HepG2 (cell line): ENCODE measurements around the gene ERBB4. TPM values are rescaled to one million over a fixed set of nuclear protein-coding genes. Genes with fewer than 3 reads are reported as not detected.

Experiments used
- ATAC-seq: fragments of 200-7000 bp; cut with Tn5 transposase; 3 replicates; pipeline ENCODE4 v1.9.1; 2020; ENCODE audit warnings: mild to moderate bottlenecking, moderate library complexity
- BruUV-seq: library from RNA; stranded (reverse); fragments of 400-500 nt; replicated peaks from 2 replicates; lab custom pipeline; 2021; lab: Mats Ljungman, UMichigan
- CTCF ChIA-PET: fragments of 300-600 bp; formaldehyde crosslinking; extraction: SDS; loops from one replicate; lab custom pipeline; 2021; ENCODE audit warnings: low total read pairs, inconsistent platforms, low intra/inter-chr PET ratio; lab: Yijun Ruan, JAX
- POLR2A ChIA-PET: fragments of 350-600 bp; sonication (Branson Sonifier 250); formaldehyde crosslinking; loops from one replicate; lab custom pipeline; 2020; ENCODE audit warnings: antibody characterized with exemption, inconsistent platforms; lab: Yijun Ruan, JAX
- DNase-seq: peaks from one replicate; pipeline ENCODE4 v3.0.0-alpha.2; 2015; ENCODE audit warnings: low spot score
- FAIRE-seq: peaks from 3 replicates; lab custom pipeline; 2011; peaks lifted over from hg19 to GRCh38; lab: Jason Lieb, UNC
- H2AFZ ChIP-seq: one replicate; pipeline ENCODE4 v1.6.1; 2011; ENCODE audit warnings: low read length, inconsistent platforms
- H3K27ac ChIP-seq: fragments of 300-600 bp; 3 replicates; pipeline ENCODE4 v1.8.0; 2011; ENCODE audit warnings: mixed run types, mild to moderate bottlenecking, mixed read lengths, low read length, inconsistent platforms; ENCODE audit not compliant: insufficient read depth; ENCODE audit errors: extremely low read length
- H3K27me3 ChIP-seq, 2 experiments: fragments of 200-600 bp in 1 of 2; 2 replicates in 1 of 2; 3 replicates in 1 of 2; pipeline versions ENCODE4 v1.6.0 to v1.8.0; 2011; ENCODE audit warnings: low read length in 2 of 2, mild to moderate bottlenecking in 2 of 2, moderate library complexity in 2 of 2, inconsistent platforms in 1 of 2; ENCODE audit not compliant: insufficient read depth in 2 of 2, control insufficient read depth in 1 of 2
- H3K36me3 ChIP-seq, 2 experiments: fragments of 200-600 bp in 1 of 2; replicated peaks in 1 of 2; 2 replicates in 1 of 2; 3 replicates in 1 of 2; pipeline versions ENCODE4 v1.5.1 to v1.8.0; 2011; ENCODE audit warnings: low read length in 2 of 2, inconsistent platforms in 1 of 2; ENCODE audit not compliant: insufficient read depth in 2 of 2, control insufficient read depth in 1 of 2
- H3K4me1 ChIP-seq: 2 replicates; pipeline ENCODE4 v1.5.1; 2012; ENCODE audit warnings: low read length, inconsistent platforms; ENCODE audit not compliant: insufficient read depth
- H3K4me2 ChIP-seq: 2 replicates; pipeline ENCODE4 v1.6.0; 2011; ENCODE audit warnings: low read depth, low read length, inconsistent platforms
- H3K4me3 ChIP-seq, 3 experiments: fragments of 200-600 bp in 1 of 3; sonication (generic), shearing (Covaris generic) in 1 of 3; replicated peaks in 1 of 3; 2 replicates each; pipeline ENCODE4 v1.5.1; 2011 to 2016; ENCODE audit warnings: low read length in 3 of 3, inconsistent platforms in 2 of 3, low read depth in 2 of 3, mild to moderate bottlenecking in 2 of 3, control low read depth in 1 of 3, mixed read lengths in 1 of 3; ENCODE audit not compliant: insufficient read depth in 1 of 3
- H3K79me2 ChIP-seq: one replicate; pipeline ENCODE4 v1.6.1; 2011; ENCODE audit warnings: low read length, inconsistent platforms; ENCODE audit not compliant: insufficient read depth
- H3K9ac ChIP-seq: 2 replicates; pipeline ENCODE4 v1.6.0; 2011; ENCODE audit warnings: mild to moderate bottlenecking, low read depth, low read length, inconsistent platforms; ENCODE audit not compliant: insufficient read depth
- H3K9me3 ChIP-seq: 2 replicates; pipeline ENCODE4 v1.5.1; 2012; ENCODE audit warnings: mild to moderate bottlenecking, low read length
- H4K20me1 ChIP-seq: 2 replicates; pipeline ENCODE4 v1.6.0; 2011; ENCODE audit warnings: inconsistent platforms, mild to moderate bottlenecking, low read length, moderate library complexity; ENCODE audit not compliant: insufficient read depth
- ATF5 ChIP-seq: sonication (generic); formaldehyde crosslinking; IDR thresholded peaks from 2 replicates; pipeline ENCODE4 v1.4.0; 2020; ENCODE audit warnings: mild to moderate bottlenecking, low read depth, missing genetic modification reagents
- ATF7-NPFF ChIP-seq: sonication (generic); formaldehyde crosslinking; IDR thresholded peaks from 2 replicates; pipeline ENCODE4 v1.8.1; 2023; ENCODE audit warnings: mild to moderate bottlenecking, low read depth, missing genetic modification reagents, moderate library complexity
- FOXO4 ChIP-seq: sonication (generic); formaldehyde crosslinking; conservative IDR thresholded peaks from 2 replicates; pipeline ENCODE4 v1.8.1; 2023; ENCODE audit warnings: missing genetic modification reagents
- KMT2A ChIP-seq: sonication (generic); formaldehyde crosslinking; IDR thresholded peaks from 2 replicates; pipeline ENCODE4 v1.4.0; 2020; ENCODE audit warnings: missing genetic modification reagents
- MXI1 ChIP-seq: IDR thresholded peaks from 3 replicates; pipeline ENCODE4 v1.6.1; 2012; ENCODE audit warnings: low read depth, low read length, inconsistent platforms, borderline replicate concordance
- NKX3-1 ChIP-seq: sonication (generic); formaldehyde crosslinking; IDR thresholded peaks from 2 replicates; pipeline ENCODE4 v1.5.0; 2020; ENCODE audit warnings: missing genetic modification reagents
- NONO ChIP-seq, 2 experiments: fragments of 450-650 bp in 1 of 2; sonication (generic) in 1 of 2; formaldehyde crosslinking in 1 of 2; IDR thresholded peaks in 1 of 2; conservative IDR thresholded peaks in 1 of 2; 2 replicates each; pipeline versions ENCODE4 v1.6.1 to v1.8.0; 2017 to 2022; ENCODE audit warnings: mild to moderate bottlenecking in 1 of 2, missing genetic modification reagents in 1 of 2, moderate library complexity in 1 of 2
- ZNF224 ChIP-seq: sonication (generic); formaldehyde crosslinking; IDR thresholded peaks from 2 replicates; pipeline ENCODE4 v1.5.0; 2020; ENCODE audit warnings: mild to moderate bottlenecking, missing genetic modification reagents
- ZNF431 ChIP-seq: sonication (generic); formaldehyde crosslinking; IDR thresholded peaks from 2 replicates; pipeline ENCODE4 v1.9.0; 2022; ENCODE audit warnings: missing genetic modification reagents, low read depth, mild to moderate bottlenecking, borderline replicate concordance
- ZSCAN25 ChIP-seq: sonication (generic); formaldehyde crosslinking; IDR thresholded peaks from 2 replicates; pipeline ENCODE4 v1.8.0; 2022; ENCODE audit warnings: mild to moderate bottlenecking, missing genetic modification reagents
- WGBS: methylation state at CpG from one replicate; pipeline ENCODE4 v1.1.6; 2017; ENCODE audit warnings: low lambda C conversion rate; 5-methylcytosine and 5-hydroxymethylcytosine counted together
- in situ Hi-C: cut with HindIII; loops from 2 replicates; pipeline ENCODE4 v1.10.0; 2017; ENCODE audit warnings: low pct_unique_long_range_greater_than_20kb; ENCODE audit not compliant: extremely low pct_ligation_motif_present
- intact Hi-C: fragments of 100-400 bp; cut with micrococcal nuclease; formaldehyde crosslinking; loops from one replicate; pipeline ENCODE4 v1.10.0; 2022; ENCODE audit not compliant: unreplicated experiment
- polyA plus RNA-seq, 8 experiments: library from polyadenylated mRNA; depleted of rRNA in 3 of 8; stranded (reverse) in 7 of 8; unstranded in 1 of 8; fragments of >200 nt; fragmentation: Illumina TruSeq in 4 of 8; extraction: Trizol in 4 of 8; gene quantifications; 2 replicates each; pipeline versions ENCODE4 v1.2.1 to v1.2.3, GENCODE V29; 2011 to 2016; ENCODE audit warnings: low read depth in 4 of 8, missing spikeins in 1 of 8, mixed read lengths in 1 of 8; ENCODE audit not compliant: insufficient read depth in 1 of 8
- total RNA-seq, 5 experiments: library from RNA; depleted of rRNA; stranded (reverse); fragments of >200 nt; fragmentation: Illumina TruSeq; extraction: Trizol; gene quantifications; 2 replicates each; pipeline ENCODE4 v1.2.3, GENCODE V29; 2016; ENCODE audit warnings: low read depth in 1 of 5

ERBB4 gene
- total and polyA plus RNA-seq, 2 of the 13 experiments (the other 11 are each of a cell fraction or from before 2014, with no cell fraction given), result not detected

- ATAC-seq, result no peak
- no peak overlapping the region for H3K27ac ChIP-seq
- H3K9ac ChIP-seq, result no peak overlapping the region
- no peaks in the 10 kb centered on the region for H3K4me1 ChIP-seq
- no peak for FAIRE-seq
- H3K9me3 ChIP-seq, result no peaks in the 10 kb centered on the region
- ChIA-PET POLR2A (no interaction called here), CTCF (no interaction called here)
- H3K27me3 ChIP-seq, result no peaks in the 10 kb centered on the region
- no peak overlapping the region for H2AFZ ChIP-seq
- no peak for TF ChIP-seq ZSCAN25 (CRISPR knock-in tag)
- TF ChIP-seq MXI1, result no peak
- no peak for TF ChIP-seq FOXO4
- no peak for TF ChIP-seq NKX3-1 (CRISPR knock-in tag)
- TF ChIP-seq ATF7-NPFF (CRISPR knock-in tag), result no peak
- TF ChIP-seq ATF5 (CRISPR knock-in tag), result no peak
- no peak for TF ChIP-seq KMT2A
- TF ChIP-seq ZNF224, result no peak
- TF ChIP-seq ZNF431 (CRISPR knock-in tag), result no peak
- no peak for TF ChIP-seq NONO (IDR thresholded peaks at IDR 0.05)
- TF ChIP-seq NONO (CRISPR knock-in tag; conservative IDR thresholded peaks at IDR 0.05), result no peak
- H3K36me3 ChIP-seq, result no peaks in the 10 kb centered on the region
- intact Hi-C loops, result no loop called here
- in situ Hi-C loops, result no loop called here
- no peak overlapping the region for H3K4me3 ChIP-seq
- H4K20me1 ChIP-seq, result no peaks in the 10 kb centered on the region
- H3K79me2 ChIP-seq, result no peaks in the 10 kb centered on the region
- H3K4me2 ChIP-seq, result no peak overlapping the region
- no peak for DNase-seq
- BruUV-seq, result no TSS peak
- 1% methylated on average over 3 of the region's 3 CpGs for WGBS
These were observed 715.8 kb downstream of the ERBB4 start for GRCh38 chr2:211822686-211823335.
